ENCODE data around the gene FGD4.

- TF ChIP-seq CTCF (IDR thresholded peaks at IDR 0.05): no peak
- TF ChIP-seq ZFX (IDR thresholded peaks at IDR 0.05; ENCODE audit: borderline replicate concordance): no peak
These were observed 14.1 kb downstream of the FGD4 start for GRCh38 chr12:32413412-32413811.

All from 22Rv1 (cell line).